Left ventricle myocardium superior (tissue), 1 donor: ENCODE measurements around the gene KRTAP3-1. TPM values are rescaled to one million over a fixed set of nuclear protein-coding genes. Genes with fewer than 3 reads are reported as not detected.
"Not testable (repeated sequence)": the region's sequence is repeated elsewhere in the genome, so short reads cannot be mapped to it uniquely, and the experiment has no call there.

Source experiments
- ATAC-seq: fragments of 200-7000 bp; cut with Tn5 transposase; one replicate; pipeline ENCODE4 v1.9.1; 2020; ENCODE audit warnings: mild to moderate bottlenecking, moderate library complexity
- DNase-seq: peaks from one replicate; pipeline ENCODE4 v3.0.0-alpha.2; 2020
- intact Hi-C: fragments of 100-400 bp; cut with micrococcal nuclease; formaldehyde crosslinking; loops from one replicate; pipeline ENCODE4 v1.11.0; 2022
- long read RNA-seq: library from polyadenylated mRNA; unstranded; transcript quantifications from one replicate; pipeline ENCODE4 v2.0.0, GENCODE V29; 2021
- total RNA-seq: library from RNA; stranded (reverse); fragmentation: NEBNext Ultra II Directional; extraction: Animal tissue kit (Norgen Biotek cat#: 25700); gene quantifications from one replicate; pipeline ENCODE4 v1.2.1, GENCODE V29; 2021
- donor health status: DM: no; HTN: yes; CAD: no; lungs with severe emphysema.

The KRTAP3-1 gene
- not detected for total RNA-seq
- long read RNA-seq: 0 reads

DNA sequence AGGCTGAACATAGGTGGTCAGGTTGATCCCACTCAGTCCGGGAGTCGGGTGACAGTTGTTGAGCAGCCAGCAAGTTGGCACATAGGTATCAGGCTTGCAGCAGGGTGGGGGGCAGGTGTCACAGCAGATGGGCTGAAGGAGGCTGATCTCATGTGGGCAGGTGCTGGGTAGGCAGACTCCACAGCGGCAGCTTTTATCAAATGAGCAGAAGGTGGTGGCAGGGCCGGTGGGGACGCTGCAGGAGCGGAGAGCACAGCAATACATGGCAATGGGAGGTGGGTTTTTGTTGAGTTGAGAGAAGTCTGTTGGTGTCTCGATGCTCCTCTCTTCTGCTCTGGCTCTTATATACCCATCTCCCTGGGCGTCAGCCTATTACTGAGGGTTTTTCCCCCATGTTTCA, at the start of gene KRTAP3-1:
Gene KRTAP3-1, minus strand, starts transcription at position 318 of the 400 bp plus-strand sequence. Its CDS starts 54 bp downstream, at position 264.
- ATAC-seq (no peak), DNase-seq (no peak)
- intact Hi-C loops: loop anchor here (5.0 kb wide), 1 partner anchor 43 kb away; no protein-coding TSS in a partner anchor

DNA sequence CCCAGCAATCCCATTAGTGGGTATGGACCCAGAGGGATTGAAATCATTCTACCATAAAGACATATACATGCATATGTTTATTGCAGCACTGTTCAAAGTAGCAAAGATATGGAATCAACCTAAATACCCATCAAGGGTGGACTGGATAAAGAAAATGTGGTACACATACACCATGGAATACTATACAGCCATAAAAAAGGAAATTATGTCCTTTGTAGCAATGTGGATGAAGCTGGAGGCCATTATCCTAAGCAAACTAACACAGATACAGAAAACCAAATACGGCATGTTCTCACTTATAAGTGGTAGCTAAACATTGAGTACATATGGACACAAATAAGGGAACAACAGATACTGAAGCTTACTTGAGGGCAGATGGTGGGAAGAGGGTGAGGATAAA, 48.6 kb upstream of the KRTAP3-1 start:
- DNase-seq (no peak), ATAC-seq (no peak)
- intact Hi-C loops: no loop called here

DNA sequence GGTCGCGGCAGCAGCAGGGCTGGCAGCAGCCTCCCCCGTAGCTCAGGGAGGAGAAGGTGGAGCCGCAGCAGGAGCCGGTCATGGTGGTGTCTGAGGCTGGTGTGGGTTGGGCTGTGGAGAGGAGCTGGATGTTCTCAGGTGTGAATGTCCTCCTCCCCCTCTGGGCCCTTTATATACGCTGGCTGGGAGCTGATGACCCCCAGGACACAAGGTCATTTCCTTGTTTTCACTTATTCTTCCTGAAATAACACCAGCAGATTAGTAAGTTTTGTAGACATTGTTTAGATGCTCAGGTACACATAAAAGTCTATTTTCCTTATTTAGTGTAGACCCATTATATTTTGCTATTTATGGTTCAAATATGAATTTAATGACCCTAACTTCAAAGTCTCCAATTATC, 46.2 kb upstream of the KRTAP3-1 start, which contains the start of gene KRTAP2-2:
Gene KRTAP2-2, minus strand, starts transcription at position 101 of the 400 bp plus-strand sequence. Its CDS starts 19 bp downstream, at position 82.
- ATAC-seq, intact Hi-C loops, DNase-seq: not testable (repeated sequence)

DNA sequence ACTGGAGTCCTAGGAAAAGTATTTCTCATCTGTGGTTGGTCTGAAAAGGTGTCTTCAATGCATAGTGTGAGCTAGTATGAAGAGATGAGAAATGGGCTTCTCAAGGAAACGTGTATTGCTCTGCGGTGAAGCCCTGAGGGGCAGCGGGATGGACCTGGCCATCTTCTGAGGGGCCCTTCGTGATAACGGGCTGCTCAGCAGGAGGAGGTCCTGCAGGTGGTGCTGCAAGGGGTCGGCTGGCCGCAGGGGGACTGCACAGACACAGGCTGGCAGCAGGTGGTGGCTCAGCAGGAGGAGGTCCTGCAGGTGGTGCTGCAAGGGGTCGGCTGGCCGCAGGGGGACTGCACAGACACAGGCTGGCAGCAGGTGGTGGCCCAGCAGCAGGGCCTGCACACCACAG, 45.6 kb upstream of the KRTAP3-1 start:
- DNase-seq: not testable (repeated sequence)
- intact Hi-C loops: loop anchor here (5.0 kb wide), 1 partner anchor 47 kb away; the partner anchor contains the start of gene KRTAP3-1

DNA sequence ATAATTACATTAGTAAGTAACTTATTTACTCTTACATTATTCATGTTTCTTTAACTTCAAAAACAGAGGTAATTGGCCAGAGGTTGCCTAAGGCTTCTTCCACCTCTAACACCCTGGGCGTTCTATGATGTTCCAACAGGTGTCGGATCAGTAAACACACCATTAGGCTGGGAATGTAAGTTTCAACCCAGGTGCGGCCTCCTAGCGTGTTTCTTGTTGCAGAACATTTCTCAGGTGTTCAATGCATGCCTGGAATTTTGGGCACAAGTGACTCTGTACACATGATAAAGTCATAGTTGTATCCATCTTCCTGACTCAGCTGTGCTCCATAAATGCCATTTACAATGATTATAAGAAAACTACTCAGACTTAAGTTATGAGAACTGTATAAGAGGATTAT, 45.1 kb upstream of the KRTAP3-1 start:
- ATAC-seq (no peak), DNase-seq (no peak)
- intact Hi-C loops: loop anchor here (5.0 kb wide), 1 partner anchor 47 kb away; the partner anchor contains the start of gene KRTAP3-1

More for the DNA sequence above, 45.6 kb upstream of the KRTAP3-1 start:
- ATAC-seq: not testable (repeated sequence)

DNA sequence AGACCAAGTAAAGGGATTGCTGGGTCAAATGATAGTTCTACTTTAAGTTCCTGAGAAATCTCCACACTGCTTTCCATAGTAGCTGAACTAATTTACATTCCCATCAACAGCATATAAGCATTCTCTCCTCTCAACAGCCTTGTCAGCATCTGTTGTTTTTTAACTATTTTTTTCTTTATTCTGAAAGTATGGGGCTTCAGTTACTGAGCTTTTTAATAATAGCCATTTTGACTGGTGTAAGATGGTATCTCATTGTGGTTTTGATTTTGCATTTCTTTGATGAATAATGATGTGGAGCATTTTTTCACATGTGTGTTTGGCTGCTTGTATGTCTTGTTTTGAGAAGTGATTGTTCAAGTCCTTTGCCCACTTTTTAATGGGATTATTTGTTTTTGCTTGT, 43.6 kb upstream of the KRTAP3-1 start:
- DNase-seq: no peak

DNA sequence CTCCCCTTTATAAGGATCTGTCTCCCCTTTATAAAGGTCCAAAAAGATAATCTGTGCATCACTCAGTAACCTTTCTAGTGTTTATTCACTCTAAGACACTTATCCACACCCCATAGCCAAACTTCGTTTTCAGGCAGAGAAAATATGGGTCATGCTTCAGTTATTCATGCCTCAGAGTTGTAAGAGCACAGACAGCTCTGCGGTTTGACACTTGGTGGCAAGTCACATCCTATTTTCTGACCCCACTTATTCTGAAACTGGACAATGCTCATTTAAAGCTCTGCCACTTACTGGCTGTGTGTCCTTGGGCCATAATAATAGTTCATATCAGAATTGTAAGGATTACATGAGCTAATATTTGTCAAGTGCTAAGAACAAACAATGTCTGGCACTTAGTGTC, 40.2 kb upstream of the KRTAP3-1 start:
- ATAC-seq (no peak), DNase-seq (no peak)
- intact Hi-C loops: no loop called here

More for the DNA sequence above, 43.6 kb upstream of the KRTAP3-1 start:
- no peak for ATAC-seq
- intact Hi-C loops: loop anchor here (5.0 kb wide), 1 partner anchor 45 kb away; the partner anchor contains the start of gene KRTAP3-1

DNA sequence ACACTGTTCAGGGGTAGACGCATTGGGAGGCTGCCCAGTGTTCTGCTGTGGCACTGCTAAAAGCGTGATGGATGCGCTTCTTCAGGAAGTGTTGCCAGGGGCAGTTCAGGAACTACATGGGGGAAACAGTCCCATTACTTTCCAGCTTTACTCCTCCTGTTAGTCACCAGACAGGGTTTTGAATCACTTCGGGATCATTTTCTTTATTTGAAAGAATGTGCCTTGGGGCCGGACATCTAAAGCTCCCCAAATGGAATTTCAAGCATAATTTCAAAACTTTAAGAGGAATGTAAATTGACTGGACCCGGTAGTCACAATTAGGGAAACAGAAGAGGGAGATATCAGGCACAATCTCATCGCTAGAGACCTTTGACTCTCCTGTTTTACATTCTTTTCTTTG, 39.5 kb upstream of the KRTAP3-1 start:
- ATAC-seq: no peak
- no peak for DNase-seq
- intact Hi-C loops: no loop called here

DNA sequence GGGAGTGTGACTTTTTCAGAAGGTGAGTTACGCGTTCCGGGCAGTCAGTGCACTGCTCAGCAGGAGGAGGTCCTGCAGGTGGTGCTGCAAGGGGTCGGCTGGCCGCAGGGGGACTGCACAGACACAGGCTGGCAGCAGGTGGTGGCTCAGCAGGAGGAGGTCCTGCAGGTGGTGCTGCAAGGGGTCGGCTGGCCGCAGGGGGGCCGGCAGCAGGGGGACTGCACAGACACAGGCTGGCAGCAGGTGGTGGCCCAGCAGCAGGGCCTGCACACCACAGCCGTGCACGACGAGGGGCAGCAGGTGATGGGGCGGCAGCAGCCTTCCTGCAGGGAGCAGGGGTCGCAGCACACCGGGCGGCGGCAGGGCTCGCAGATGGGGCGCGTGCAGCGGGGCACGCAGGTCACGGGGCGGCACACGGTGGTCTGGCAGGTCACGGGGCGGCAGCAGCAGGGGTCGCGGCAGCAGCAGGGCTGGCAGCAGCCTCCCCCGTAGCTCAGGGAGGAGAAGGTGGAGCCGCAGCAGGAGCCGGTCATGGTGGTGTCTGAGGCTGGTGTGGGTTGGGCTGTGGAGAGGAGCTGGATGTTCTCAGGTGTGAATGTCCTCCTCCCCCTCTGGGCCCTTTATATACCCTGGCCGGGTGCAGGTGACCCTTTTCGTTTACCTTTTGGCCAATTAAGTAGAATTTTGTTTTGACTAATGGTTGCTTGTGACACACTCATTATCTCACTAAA, 38.0 kb upstream of the KRTAP3-1 start, which contains the start of gene KRTAP2-1:
Gene KRTAP2-1, minus strand, starts transcription at position 582 of the 731 bp plus-strand sequence. Its CDS starts 49 bp downstream, at position 533.
- ATAC-seq, DNase-seq, intact Hi-C loops: not testable (repeated sequence)

DNA sequence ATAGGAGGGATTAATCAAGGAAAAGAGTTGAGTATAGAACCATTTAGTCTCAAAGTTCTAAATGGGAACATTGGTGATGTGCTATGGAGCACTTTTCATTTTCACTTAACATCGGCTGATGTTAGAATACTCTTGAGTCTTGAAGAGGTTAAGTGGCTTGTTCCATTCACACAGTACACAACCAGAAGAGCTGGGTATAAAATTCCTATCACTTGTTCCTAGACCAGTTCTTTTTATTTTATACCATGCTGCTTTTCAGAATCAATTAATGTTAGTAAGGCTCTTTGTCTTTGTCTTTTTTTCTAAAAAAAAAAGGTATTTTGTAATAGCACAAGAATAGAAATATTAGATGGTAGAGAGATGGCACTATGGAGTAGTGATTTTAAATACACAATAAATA, 34.0 kb upstream of the KRTAP3-1 start:
- intact Hi-C loops: no loop called here
- ATAC-seq (no peak), DNase-seq (no peak)

DNA sequence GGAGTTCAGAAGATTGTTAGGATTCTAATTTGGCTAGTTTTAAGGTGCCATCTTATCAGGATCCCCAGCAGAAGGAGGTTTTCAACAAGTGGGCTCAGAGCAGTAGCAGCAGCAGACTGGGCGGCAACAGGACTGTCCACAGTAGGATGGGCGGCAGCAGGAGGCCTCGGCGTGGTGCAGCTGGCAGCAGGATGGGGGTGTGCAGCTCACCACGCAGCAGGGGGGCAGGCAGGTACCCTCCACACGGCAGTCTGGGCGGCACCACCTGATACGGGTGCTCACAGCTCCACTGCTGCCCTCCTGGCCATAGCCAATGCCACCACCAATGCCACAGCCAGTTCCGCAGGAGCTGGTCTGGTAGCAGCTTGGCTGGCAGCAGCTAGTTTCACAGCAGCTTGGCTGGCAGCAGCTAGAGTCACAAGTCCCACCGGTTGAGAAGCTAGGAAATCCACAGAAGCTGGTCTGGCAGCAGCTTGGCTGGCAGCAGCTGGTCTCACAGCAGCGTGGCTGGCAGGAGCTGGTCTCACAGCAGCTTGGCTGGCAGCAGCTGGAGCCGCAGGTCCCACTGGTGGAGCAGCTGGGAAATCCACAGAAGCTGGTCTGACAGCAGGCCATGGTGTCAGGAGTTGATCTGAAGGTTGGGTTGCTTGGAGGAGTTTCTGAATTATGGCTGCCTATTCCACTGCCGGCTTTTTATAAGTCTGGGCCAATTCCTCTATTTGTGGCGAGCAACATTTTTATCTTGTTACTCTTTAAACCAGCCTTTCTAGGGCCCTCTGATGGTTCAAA, 32.0 kb upstream of the KRTAP3-1 start, which contains the start of gene KRTAP1-1:
Gene KRTAP1-1, minus strand, starts transcription at position 668 of the 789 bp plus-strand sequence. Its CDS starts 53 bp downstream, at position 615.
- DNase-seq: not testable (repeated sequence)

DNA sequence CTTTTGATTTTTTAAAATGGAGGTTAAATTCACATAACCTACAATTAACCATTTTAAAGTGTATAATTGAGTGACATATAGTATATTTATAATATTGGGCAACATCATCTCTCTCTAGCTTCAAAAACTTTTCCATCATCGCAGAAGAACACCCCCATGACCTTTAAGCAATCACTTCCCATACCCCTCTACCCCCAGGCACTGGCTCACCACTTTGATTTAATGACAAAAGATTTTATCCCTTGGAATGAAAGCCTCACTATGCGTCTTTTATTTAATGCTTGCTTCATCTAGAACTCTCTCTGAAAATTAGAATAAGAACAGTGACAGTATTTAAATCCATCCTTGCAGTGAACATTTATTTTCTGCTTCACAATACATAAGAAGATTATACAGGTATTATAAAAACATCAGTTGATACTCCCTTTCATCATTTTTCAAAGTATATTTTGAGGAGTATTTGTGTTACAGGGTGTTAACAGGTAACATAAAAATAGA, 29.0 kb upstream of the KRTAP3-1 start:
- intact Hi-C loops: no loop called here
- ATAC-seq (no peak), DNase-seq (no peak)

More for the DNA sequence above, 32.0 kb upstream of the KRTAP3-1 start, which contains the start of gene KRTAP1-1:
- ATAC-seq, intact Hi-C loops: not testable (repeated sequence)

DNA sequence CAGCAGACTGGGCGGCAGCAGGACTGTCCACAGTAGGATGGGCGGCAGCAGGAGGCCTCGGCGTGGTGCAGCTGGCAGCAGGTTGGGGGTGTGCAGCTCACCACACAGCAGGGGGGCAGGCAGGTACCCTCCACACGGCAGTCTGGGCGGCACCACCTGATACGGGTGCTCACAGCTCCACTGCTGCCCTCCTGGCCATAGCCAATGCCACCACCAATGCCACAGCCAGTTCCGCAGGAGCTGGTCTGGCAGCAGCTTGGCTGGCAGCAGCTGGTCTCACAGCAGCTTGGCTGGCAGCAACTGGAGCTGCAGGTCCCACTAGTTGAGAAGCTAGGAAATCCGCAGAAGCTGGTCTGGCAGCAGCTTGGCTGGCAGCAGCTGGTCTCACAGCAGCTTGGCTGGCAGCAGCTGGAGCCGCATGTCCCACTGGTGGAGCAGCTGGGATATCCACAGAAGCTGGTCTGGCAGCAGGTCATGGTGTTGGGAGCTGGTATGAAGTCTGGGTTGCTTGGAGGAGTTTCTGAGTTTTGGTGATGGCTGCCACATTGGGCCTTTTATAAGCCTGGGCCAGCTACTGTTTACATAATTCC, 25.5 kb upstream of the KRTAP3-1 start, which contains the start of gene KRTAP1-3:
Gene KRTAP1-3, minus strand, starts transcription at position 529 of the 590 bp plus-strand sequence. Its CDS starts 53 bp downstream, at position 476.
- ATAC-seq, intact Hi-C loops, DNase-seq: not testable (repeated sequence)

DNA sequence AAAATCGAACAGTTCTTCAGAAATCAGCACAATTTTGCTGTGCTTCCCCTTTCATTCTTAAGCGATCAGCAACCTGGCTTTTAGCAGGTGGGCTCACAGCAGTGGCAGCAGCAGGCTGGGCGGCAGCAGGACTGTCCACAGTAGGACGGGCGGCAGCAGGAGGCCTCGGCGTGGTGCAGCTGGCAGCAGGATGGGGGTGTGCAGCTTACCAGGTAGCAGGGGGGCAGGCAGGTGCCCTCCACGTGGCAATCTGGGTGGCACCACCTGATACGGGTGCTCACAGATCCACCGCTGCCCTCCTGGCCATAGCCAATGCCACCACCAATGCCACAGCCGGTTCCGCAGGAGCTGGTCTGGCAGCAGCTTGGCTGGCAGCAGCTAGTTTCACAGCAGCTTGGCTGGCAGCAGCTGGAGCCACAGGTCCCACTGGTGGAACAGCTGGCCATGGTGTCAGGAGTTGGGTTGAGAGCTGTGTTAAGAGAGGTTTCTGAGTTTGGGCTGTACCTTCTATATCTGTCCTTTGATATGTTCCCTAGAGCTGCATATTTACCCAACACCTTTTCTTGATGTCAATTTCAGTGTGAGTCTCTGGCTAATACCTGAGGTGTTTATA, 20.8 kb upstream of the KRTAP3-1 start, which contains the start of gene KRTAP1-4:
Gene KRTAP1-4, minus strand, starts transcription at position 563 of the 613 bp plus-strand sequence. Its CDS starts 117 bp downstream, at position 446.
- intact Hi-C loops: loop anchor here (2.0 kb wide), 1 partner anchor 63 kb away; the partner anchor contains the start of gene KRT39
- no peak for DNase-seq
- no peak for ATAC-seq

DNA sequence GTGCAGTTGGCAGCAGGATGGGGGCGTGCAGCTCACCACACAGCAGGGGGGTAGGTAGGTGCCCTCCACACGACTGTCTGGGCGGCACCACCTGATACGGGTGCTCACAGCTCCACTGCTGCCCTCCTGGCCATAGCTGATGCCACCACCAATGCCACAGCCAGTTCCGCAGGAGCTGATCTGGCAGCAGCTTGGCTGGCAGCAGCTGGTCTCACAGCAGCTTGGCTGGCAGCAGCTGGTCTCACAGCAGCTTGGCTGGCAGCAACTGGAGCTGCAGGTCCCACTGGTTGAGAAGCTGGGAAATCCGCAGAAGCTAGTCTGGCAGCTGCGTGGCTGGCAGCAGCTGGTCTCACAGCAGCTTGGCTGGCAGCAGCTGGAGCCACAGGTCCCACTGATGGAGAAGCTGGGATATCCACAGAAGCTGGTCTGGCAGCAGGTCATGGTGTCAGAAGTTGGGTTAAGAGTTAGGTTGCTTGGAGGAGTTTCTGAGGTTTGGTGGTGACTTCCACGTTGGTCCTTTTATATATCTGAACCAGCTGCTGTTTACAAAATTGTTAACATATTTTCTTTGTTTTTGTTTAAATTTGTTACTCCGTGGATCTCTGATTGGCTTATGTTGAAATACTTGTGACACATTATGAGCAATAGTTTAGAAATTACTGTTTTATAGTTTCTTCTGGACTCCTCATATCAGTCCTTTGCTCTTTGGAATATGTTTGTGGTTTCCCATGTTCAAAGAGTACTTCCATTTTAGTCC, 18.0 kb upstream of the KRTAP3-1 start, which contains the start of gene KRTAP1-5:
Gene KRTAP1-5, minus strand, starts transcription at position 494 of the 757 bp plus-strand sequence. Its CDS starts 53 bp downstream, at position 441.
- DNase-seq (no peak), ATAC-seq (no peak)
- intact Hi-C loops: no loop called here

DNA sequence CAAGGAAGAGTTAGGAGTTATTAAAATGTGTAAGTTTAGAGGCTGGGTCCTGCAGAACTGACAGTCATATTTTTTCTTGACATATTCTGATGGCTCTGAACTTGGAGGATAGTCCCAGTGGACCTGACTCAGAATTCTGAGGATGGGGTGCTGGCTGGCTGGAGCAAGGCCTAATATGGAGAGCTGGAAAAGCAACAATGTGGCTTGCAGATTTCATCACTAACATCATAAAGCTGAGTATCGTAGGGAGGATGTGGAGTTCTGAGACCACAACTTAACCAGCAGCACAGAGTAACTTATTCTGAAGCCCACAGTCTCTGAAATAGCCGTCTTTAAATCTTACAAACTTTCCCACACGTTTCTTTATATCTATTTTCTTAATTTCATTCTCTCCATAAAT, 15.8 kb upstream of the KRTAP3-1 start:
- intact Hi-C loops: no loop called here
- ATAC-seq (no peak), DNase-seq (no peak)

DNA sequence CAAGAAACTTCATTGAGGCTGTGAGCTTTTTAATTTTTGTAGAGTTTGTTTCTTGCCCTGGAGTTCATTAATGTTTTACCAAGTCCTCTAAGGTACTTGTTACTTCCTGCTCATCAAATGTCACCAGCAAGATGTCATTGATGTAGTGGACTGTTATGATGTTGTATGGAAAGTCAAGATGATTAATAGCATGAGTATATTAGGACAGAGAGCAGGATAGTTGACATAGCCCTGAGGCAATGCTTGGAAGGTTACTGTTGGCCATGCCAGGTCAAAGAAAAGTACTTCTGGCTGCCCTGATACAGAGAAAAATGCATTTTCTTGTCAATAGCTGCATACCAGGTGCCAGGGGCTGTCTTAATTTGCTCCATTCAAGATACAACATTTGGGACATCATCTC, 11.4 kb upstream of the KRTAP3-1 start:
- intact Hi-C loops: no loop called here
- ATAC-seq: no peak
- DNase-seq: no peak
